GM21447 (cell line): ENCODE data around the gene ARHGEF3.

Experiments
- ATAC-seq: cut with Tn5 transposase; IDR thresholded peaks from one replicate; pipeline ENCODE4 v1.9.1; 2021; ENCODE audit not compliant: unreplicated experiment

The ARHGEF3 gene

GRCh38 chr3:56688191-56688590 lies 113.6 kb downstream of the ARHGEF3 start:
- peak; percentile 61 for ATAC-seq

DNA sequence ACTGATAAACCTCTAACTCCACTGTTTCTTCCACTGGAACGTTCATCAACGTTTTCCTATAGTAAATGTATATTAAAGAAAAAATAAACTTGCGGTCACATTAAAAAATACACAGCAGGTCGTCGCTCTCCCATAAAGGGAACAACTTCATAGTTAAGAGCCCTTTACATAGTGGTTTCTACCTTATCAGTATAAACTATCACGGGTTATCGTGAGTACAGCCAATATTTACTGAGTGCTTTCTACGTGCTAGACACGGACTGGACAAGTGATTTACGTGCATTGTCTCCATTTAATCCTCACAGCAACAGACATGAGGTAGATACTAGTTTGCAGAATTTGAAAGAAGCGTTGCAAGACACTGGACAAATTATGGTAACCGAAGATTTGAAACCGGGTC lies 117.7 kb downstream of the ARHGEF3 start:
- no peak for ATAC-seq

DNA sequence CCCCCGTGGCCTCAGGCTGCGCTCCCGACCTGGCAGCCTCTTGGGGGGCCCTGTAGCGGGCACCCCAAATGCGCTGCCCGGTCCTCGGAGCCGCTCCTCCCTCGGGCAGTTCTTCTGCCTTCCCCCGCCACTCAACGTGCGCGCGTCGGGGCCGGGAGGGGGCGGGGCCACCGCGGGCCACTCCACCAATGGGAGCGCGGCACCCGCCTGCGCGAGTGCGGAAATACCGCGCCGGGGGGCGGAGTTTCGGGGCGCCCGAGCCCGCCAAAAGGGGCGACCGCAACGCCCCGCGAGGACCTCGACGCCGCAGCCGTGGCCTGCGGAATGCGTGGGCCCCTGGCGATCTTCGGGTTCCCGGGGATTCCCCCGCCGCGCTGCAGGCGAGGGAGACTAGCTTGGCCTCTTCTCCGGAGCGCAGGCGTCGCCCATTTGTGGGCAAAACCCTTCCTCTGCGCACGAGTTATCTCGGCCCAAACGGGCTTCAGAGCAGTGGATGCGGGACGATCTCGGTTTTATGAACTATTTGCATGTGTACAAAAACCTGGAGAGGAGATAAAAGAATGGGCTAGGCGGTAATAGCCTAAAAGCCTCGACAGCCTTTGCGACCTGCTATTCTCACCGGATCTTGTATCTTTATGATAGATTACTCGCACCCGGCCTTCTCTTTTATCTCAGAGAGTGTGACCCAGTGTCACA lies 118.5 kb downstream of the ARHGEF3 start, which contains the start of gene TASOR:
TASOR (minus strand) TSS at position 144 of the 696 bp plus-strand sequence. CDS start 259 bp downstream, outside the sequence.
- ATAC-seq: peak; percentile 69

GRCh38 chr3:56682462-56683121 lies 119.2 kb downstream of the ARHGEF3 start:
- ATAC-seq: peak; percentile 65

- ATAC-seq: peak; percentile 5
Measured at GRCh38 chr3:56681984-56682461, 119.7 kb downstream of the ARHGEF3 start.

DNA sequence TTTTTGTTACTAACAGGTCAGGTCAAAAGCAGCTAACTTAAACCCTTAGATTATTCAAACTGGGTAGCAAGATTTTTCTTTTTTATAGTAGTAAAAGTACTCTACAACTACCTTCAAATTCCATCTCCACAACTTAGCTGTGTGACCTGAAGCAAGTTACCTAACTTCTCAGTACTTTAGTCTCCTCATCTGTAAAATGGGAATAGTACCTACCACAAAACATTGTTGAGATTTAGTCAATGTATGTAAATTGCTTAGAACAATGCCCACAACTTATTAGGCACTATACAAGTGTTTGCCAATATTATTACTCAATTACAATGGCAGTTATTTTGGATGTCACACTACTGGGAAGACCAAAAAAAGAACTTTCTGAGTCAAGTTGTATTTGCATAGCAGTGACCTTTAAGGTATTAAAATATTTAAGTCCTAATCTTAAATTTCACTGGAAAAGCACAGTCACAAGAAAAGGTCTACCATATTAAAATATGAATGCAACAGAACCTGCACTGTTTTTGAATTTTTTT lies 121.6 kb downstream of the ARHGEF3 start:
- ATAC-seq: no peak
